Measurements from ENCODE around the gene KICS2.

- TF ChIP-seq CTCF (IDR thresholded peaks at IDR 0.05), result no peak
- TF ChIP-seq POLR2A (IDR thresholded peaks at IDR 0.05), result no peak
Observed at GRCh38 chr12:64261813-64262212, 39.7 kb upstream of the KICS2 start.

All from Peyer's patch (tissue), 4 donors.